ENCODE data around the gene SMAD6. TPM values are rescaled to one million over a fixed set of nuclear protein-coding genes. Genes with fewer than 3 reads are reported as not detected.

Gene SMAD6
- total RNA-seq (2014; rRNA removed; shearing (Covaris generic)) (24.0 and 32.9 TPM in 2 replicates), polyA plus RNA-seq (2016; fragmentation: Nextera tagmentation; extraction: Ambion mirVana) (3.5 and 3.6 TPM in 2 replicates)

DNA sequence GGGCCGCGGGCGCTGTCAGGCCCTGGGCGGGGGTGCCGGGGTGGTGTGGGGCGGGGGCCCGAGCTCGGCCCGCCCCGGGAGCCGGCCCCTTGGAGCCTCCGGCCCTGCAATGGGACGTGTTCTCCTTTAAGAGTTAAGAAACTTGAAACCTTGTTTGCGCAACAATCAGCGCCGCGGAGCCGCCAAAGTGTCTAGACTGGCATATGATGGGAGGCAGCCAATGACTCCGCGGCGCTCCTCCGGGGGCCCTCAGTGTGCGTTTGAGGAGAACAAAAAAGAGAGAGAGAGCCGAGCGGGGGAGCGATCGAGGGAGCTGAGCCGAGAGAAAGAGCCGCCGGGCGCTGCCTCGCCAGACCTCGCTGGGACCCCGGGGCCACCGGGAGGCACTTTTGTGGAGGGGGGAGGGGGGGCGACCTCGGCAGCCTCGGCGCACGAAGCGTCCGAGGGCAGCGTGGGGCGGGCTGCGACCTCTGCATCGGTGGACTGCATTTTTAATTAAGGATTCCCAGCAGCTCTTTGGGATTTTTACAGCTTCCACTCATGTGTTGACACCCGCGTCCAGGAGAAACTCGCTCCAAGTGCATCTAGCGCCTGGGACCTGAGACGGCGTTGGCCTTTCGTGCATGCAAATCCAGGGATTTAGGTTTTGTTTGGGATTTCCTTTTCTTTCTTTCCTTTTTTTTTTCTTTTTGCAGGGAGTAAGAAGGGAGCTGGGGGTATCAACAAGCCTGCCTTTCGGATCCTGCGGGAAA lies at the start of gene SMAD6:
TSS of gene SMAD6 (plus strand) at position 202 of the 752 bp plus-strand sequence. CDS start 1,023 bp downstream, outside the sequence.
- Histone ChIP-seq H3K27me3 (replicated peaks; ENCODE audit: insufficient read depth) (no peaks in the 10 kb centered on the region), H3K9me2 (ENCODE audit: insufficient read depth) (no peaks in the 10 kb centered on the region), H3K36me3 (ENCODE audit: low read depth) (no peaks in the 10 kb centered on the region), H3K9ac (peak within 1 kb of the TSS; percentile 89), H2AFZ (peak within 1 kb of the TSS; percentile 59), H3K4me3 (peak within 1 kb of the TSS; percentile 81), H3F3A (ENCODE audit: insufficient read depth) (0 out of 2 replicates have a peak, but pooled peaks cover 5% of the 10 kb centered on the region), H3K4me2 (ENCODE audit: unreplicated experiment) (peak within 1 kb of the TSS; percentile 80), H3K4me1 (ENCODE audit: insufficient read depth) (peaks cover 35% of the 10 kb centered on the region), H3K27ac (peak within 1 kb of the TSS; percentile 91), H3K79me2 (ENCODE audit: insufficient read depth) (peaks cover 50% of the 10 kb centered on the region), H4K20me1 (ENCODE audit: insufficient read depth) (no peaks in the 10 kb centered on the region), H3K9me3 (ENCODE audit: low read depth) (no peaks in the 10 kb centered on the region)
- DNase-seq: peak; percentile 98
- WGBS, 2 experiments (ENCODE audit: low coverage in 1 of 2, low lambda C conversion rate in 2 of 2, missing lambda C conversion rate in 2 of 2): 0 to 2% methylated on average over 39 to 55 of the region's 55 CpGs
- in situ Hi-C loops (cut with MboI): no loop called here
- TF ChIP-seq EZH2 (IDR thresholded peaks at IDR 0.05; ENCODE audit: insufficient read depth, poor library complexity, severe bottlenecking): no peak
- TF ChIP-seq EZH2phosphoT487 (IDR thresholded peaks at IDR 0.05; ENCODE audit: insufficient read depth, low read depth): no peak

DNA sequence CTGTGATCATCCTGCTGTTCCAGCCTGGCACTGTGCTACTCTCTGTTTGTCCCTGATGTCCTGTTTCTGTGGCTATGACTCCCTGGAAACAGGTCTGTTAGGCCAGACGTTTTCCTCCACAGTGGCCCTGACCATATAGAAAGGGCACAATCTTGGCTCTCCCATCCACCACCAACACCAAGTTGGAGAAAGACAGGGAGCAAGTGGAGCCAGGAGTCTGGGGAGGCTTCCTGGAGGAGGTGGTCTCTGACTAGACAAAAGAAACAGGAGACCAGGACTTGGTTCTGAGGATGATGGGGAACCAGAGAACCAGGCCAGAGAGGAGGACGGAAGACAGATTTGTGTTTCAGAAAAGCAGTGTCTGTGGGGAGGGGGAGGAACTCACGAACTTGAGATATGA lies 49.2 kb upstream of the SMAD6 start:
- peaks cover 8% of the 10 kb centered on the region; the same call in 1 of the 2 replicates for H3K4me1 ChIP-seq (ENCODE audit: insufficient read depth)
- no peaks in the 10 kb centered on the region for H3K36me3 ChIP-seq (ENCODE audit: low read depth)
- 63 to 67% methylated on average over 3 of the region's 3 CpGs for WGBS, 2 experiments (ENCODE audit: low coverage in 1 of 2, low lambda C conversion rate in 2 of 2, missing lambda C conversion rate in 2 of 2)
- no peak overlapping the region for H3K4me2 ChIP-seq (ENCODE audit: unreplicated experiment)
- no peak for TF ChIP-seq EZH2 (IDR thresholded peaks at IDR 0.05; ENCODE audit: insufficient read depth, poor library complexity, severe bottlenecking)
- no peak for TF ChIP-seq EZH2phosphoT487 (IDR thresholded peaks at IDR 0.05; ENCODE audit: insufficient read depth, low read depth)
- no peak for DNase-seq
- H3K4me3 ChIP-seq: no peak overlapping the region
- no peak overlapping the region for H3K27ac ChIP-seq
- no peaks in the 10 kb centered on the region for H3F3A ChIP-seq (ENCODE audit: insufficient read depth)
- no peaks in the 10 kb centered on the region for H3K9me2 ChIP-seq (ENCODE audit: insufficient read depth)
- H3K27me3 ChIP-seq (replicated peaks; ENCODE audit: insufficient read depth): no peaks in the 10 kb centered on the region
- H3K79me2 ChIP-seq (ENCODE audit: insufficient read depth): no peaks in the 10 kb centered on the region
- no peak overlapping the region for H3K9ac ChIP-seq
- H4K20me1 ChIP-seq (ENCODE audit: insufficient read depth): no peaks in the 10 kb centered on the region
- in situ Hi-C loops (cut with MboI): no loop called here
- no peaks in the 10 kb centered on the region for H3K9me3 ChIP-seq (ENCODE audit: low read depth)
- H2AFZ ChIP-seq: no peak overlapping the region

DNA sequence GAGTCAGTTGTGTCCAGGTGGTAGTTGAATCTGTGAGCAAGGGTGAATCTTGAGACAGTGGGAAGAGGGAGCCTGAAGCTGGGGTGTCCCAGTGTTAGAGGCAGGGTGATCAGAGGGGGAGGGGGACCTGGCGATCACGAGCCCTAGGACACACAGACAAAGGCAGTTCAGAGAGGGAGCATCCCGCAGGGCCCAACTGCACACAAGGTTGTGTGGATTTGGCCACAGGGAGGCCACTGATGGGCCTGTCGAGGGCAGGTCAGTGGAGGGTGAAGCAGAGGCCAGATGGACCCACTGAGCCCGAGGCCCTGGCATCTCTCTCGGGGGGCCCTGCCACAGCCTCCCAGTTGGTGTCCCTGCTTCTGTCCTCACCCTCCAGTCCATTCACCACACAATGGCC lies 48.6 kb upstream of the SMAD6 start:
- TF ChIP-seq EZH2phosphoT487 (IDR thresholded peaks at IDR 0.05; ENCODE audit: insufficient read depth, low read depth) (no peak), EZH2 (IDR thresholded peaks at IDR 0.05; ENCODE audit: insufficient read depth, poor library complexity, severe bottlenecking) (no peak)
- Histone ChIP-seq H3F3A (ENCODE audit: insufficient read depth) (no peaks in the 10 kb centered on the region), H3K4me2 (ENCODE audit: unreplicated experiment) (no peak overlapping the region), H3K27ac (no peak overlapping the region), H3K36me3 (ENCODE audit: low read depth) (no peaks in the 10 kb centered on the region), H4K20me1 (ENCODE audit: insufficient read depth) (no peaks in the 10 kb centered on the region), H2AFZ (no peak overlapping the region), H3K9me2 (ENCODE audit: insufficient read depth) (no peaks in the 10 kb centered on the region), H3K9me3 (ENCODE audit: low read depth) (no peaks in the 10 kb centered on the region), H3K4me1 (ENCODE audit: insufficient read depth) (peaks cover 8% of the 10 kb centered on the region; the same call in 1 of the 2 replicates), H3K9ac (no peak overlapping the region), H3K4me3 (no peak overlapping the region), H3K27me3 (replicated peaks; ENCODE audit: insufficient read depth) (no peaks in the 10 kb centered on the region), H3K79me2 (ENCODE audit: insufficient read depth) (no peaks in the 10 kb centered on the region)
- no peak for DNase-seq
- WGBS, 2 experiments (ENCODE audit: low coverage in 1 of 2, low lambda C conversion rate in 2 of 2, missing lambda C conversion rate in 2 of 2): 98% methylated on average over 6 of the region's 6 CpGs
- in situ Hi-C loops (cut with MboI): no loop called here

DNA sequence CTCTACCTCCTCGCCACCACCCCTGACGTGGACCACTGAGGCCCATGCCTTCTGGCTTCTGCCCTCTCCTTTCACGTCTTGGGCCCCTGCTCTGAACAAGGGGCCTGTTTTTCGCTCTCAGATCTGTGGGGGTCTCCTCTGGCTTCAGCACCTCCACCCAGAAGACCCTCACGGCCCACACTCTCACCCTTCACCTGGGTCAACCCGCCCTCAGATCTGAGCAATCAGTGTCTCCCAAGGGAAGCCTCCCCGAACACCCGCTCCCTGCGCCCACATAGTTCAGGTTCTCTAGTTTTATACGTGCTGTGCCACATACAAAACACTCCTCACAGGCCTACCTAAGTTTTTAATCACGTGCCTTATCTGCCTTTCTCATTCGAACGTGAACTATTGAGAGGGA lies 48.2 kb upstream of the SMAD6 start:
- no peak overlapping the region for H3K4me2 ChIP-seq (ENCODE audit: unreplicated experiment)
- H3K27me3 ChIP-seq (replicated peaks; ENCODE audit: insufficient read depth): no peaks in the 10 kb centered on the region
- no peaks in the 10 kb centered on the region for H3K9me3 ChIP-seq (ENCODE audit: low read depth)
- no peak overlapping the region for H2AFZ ChIP-seq
- no peaks in the 10 kb centered on the region for H3K36me3 ChIP-seq (ENCODE audit: low read depth)
- H3K27ac ChIP-seq: no peak overlapping the region
- peaks cover 8% of the 10 kb centered on the region; the same call in 1 of the 2 replicates for H3K4me1 ChIP-seq (ENCODE audit: insufficient read depth)
- H3K4me3 ChIP-seq: no peak overlapping the region
- TF ChIP-seq EZH2phosphoT487 (IDR thresholded peaks at IDR 0.05; ENCODE audit: insufficient read depth, low read depth): no peak
- H3K9me2 ChIP-seq (ENCODE audit: insufficient read depth): no peaks in the 10 kb centered on the region
- no peaks in the 10 kb centered on the region for H4K20me1 ChIP-seq (ENCODE audit: insufficient read depth)
- DNase-seq: no peak
- no peaks in the 10 kb centered on the region for H3F3A ChIP-seq (ENCODE audit: insufficient read depth)
- H3K9ac ChIP-seq: no peak overlapping the region
- H3K79me2 ChIP-seq (ENCODE audit: insufficient read depth): no peaks in the 10 kb centered on the region
- 89 to 93% methylated on average over 13 of the region's 13 CpGs for WGBS, 2 experiments (ENCODE audit: low coverage in 1 of 2, low lambda C conversion rate in 2 of 2, missing lambda C conversion rate in 2 of 2)
- in situ Hi-C loops (cut with MboI): no loop called here
